ENCODE data around the gene CTBP2.
"Not testable (repeated sequence)": the region's sequence is repeated elsewhere in the genome, so short reads cannot be mapped to it uniquely, and the experiment has no call there.

Gene CTBP2

GRCh38 chr10:124997771-124998623, 162.4 kb downstream of the CTBP2 start:
- no peak for DNase-seq (ENCODE audit: low read depth in 2 of 2)

- DNase-seq (ENCODE audit: low read depth in 2 of 2): no peak
Observed at GRCh38 chr10:124997306-124997705, 163.1 kb downstream of the CTBP2 start.

DNA sequence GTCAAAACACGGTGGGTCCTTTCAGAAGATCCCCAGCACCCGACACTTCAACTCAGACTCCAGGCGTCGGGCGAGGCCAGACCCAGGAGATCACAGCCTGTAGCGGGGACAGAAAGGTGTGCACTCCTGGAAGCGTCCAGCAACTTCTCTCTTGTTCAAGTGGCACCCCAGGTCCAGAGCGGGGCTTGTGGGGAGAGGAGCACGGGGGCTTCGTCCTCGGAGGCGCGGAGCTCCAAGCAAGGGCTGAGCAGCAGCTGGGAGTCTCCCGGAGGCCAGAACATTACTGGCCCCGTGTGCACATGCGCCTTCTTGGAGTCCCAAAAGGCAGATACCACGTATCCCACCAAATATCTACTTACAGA, 163.5 kb downstream of the CTBP2 start:
- no peak for DNase-seq (ENCODE audit: low read depth in 2 of 2)

- DNase-seq (ENCODE audit: low read depth in 2 of 2): no peak
Observed at GRCh38 chr10:124996127-124996853, 164.1 kb downstream of the CTBP2 start.

DNA sequence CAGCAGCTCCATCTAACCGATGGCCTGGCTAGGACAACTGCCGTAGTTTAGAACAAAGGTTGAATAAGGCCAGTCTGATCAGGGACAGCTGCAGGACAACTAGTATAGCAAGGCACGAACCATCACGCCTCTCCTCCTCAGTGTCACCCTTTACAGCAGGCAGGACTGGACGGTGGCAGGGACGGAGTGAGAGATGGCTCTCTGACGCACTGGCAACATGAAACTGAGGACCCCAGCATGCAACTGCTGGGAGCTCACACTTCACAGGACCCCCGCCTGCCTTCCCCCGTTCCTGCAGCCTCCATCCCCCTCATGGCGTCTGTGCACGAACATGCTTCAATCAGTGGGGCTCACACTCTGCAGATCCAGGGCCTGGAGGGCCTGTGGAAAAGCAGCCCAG, 164.8 kb downstream of the CTBP2 start:
- DNase-seq (ENCODE audit: low read depth in 2 of 2): no peak

DNA sequence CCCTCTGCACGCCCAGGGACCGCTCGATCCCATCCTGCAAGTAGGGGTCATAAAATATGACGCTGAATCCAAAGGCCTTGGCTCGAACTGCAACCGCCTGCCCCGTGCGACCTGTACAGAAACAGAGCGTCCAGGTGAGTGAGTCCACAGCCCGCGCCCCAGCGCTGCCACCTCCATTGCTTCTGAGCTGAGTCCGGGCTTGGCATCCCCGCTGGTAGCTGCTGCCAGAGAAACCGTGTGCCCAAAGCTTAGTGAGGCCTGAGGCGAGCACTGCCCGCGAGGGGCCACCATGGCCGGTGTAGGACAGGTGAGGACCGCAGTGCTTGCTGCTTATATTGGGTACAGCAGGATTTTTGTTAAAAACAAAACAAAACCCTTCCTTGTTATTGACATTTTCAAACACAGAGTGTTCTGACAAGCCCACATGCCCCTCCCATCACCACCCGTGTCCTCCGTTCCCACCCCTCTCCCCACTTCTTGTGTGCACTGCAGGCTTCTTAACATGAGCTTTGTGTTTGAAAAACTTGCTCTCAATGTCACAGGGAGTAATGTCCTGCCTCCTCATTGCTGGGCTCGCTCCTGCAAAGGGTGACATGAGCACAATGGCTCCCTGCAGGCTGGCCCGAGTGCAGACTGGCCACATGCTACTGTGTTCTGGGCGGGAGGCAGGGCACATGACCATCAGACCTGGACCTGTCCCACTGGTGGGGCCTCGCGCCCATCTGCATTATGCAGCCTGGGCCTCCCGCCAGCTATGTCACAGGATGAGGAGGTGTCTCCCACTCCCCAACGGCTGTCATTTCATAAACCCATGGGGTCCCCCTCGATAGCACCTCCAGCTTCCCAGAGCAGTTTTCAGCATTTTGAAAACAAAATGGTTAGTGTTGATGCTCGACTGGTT, 165.5 kb downstream of the CTBP2 start:
- no peak for DNase-seq (ENCODE audit: low read depth in 2 of 2)

DNA sequence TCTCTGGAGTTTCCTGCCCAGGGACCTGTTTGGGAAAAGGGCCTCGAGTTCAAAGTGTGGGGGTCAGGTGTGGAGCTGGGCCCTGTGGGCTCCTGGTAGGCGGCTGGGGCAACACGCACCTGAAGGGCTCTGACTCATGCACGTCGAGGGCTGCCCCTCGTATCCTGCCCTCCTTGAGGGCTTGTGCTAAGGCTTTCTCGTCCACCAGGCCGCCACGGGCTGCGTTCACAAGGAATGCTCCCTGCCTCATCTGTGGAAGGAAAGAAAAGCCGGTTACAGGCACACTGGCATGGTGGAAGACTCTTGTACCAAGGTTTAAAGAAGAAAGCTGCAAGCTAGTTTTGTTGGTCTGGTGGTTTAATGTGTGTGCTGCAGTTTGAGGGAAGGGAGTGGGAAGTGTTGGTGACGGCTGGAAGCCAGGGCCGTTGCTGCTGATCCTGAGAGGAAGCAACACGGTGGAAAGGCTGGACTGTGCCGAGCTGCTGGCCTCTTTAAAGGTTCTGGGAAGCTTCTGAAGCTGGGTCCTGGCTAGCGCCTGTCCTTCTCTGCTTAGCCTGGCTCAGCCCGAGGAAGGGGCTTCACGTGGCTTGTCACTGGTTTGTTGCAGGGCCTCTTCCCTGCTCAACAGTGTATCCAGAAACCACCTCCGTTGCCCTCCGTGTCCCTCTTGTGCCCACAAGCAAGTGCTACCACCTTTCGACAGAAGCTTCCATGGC, 166.5 kb downstream of the CTBP2 start:
- no peak for DNase-seq (ENCODE audit: low read depth in 2 of 2)

- no peak for DNase-seq (ENCODE audit: low read depth in 2 of 2)
Observed at GRCh38 chr10:124993345-124993708, 167.0 kb downstream of the CTBP2 start.

DNA sequence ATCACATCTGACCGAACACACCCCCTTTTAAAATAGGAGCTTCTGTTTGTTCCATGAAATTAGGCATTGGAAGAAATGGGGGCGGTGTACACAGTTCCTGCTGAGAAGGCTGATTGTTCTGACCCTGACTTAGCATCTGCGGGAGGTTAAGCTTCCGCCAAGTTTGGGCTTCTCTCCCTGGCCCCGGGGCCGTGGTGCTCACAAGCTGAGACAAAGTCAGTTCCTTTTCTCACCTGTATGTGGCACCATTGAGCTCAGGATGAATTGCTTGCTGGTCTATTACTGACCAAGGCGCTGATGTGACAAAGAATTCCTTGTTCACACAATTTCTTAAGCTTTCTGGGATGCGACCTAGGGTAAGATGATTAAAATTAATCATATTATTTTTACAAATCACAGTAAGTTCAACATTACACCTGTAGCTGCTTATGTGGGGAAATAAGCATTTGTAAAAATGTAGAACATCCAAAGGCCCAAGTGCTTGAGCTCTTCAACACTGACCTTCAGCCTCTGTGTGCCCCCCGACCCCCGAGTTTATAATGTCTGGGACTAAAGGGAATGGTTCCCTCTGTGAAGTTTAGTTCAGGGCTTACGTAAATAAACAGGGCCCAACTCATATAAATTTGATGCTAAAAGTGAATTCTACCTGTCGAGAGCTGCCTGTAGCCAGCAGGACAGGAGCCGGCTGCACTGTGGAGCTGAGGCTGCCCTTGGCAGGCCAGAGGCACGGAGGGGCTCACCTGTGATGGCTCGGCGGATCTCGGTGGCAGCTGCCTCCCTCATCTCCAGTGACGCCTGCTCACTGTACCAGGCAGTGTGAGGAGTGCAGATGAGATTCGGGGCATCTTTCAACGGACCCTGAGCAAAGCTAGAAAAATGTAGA, 167.7 kb downstream of the CTBP2 start:
- no peak for DNase-seq (ENCODE audit: low read depth in 2 of 2)

DNA sequence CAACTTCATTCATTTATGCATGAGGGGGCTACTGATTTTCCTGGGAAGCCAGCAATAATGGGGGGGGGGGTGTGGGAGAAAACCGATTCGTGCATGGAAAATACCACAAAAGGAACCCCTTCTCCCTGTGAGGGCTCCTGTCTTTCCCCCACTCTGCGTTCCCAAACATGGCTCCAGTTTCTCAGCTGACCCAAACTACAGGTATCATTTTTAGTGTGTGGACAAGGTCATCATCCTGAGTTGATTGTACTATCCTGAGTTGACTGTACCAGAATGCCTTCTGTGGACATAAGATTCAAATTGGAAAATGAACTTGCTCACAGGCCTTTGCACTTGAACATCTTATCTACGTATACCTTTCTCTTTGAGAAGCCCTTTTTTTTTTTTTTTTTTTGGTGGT, 168.5 kb downstream of the CTBP2 start:
- no peak for DNase-seq (ENCODE audit: low read depth in 2 of 2)

DNA sequence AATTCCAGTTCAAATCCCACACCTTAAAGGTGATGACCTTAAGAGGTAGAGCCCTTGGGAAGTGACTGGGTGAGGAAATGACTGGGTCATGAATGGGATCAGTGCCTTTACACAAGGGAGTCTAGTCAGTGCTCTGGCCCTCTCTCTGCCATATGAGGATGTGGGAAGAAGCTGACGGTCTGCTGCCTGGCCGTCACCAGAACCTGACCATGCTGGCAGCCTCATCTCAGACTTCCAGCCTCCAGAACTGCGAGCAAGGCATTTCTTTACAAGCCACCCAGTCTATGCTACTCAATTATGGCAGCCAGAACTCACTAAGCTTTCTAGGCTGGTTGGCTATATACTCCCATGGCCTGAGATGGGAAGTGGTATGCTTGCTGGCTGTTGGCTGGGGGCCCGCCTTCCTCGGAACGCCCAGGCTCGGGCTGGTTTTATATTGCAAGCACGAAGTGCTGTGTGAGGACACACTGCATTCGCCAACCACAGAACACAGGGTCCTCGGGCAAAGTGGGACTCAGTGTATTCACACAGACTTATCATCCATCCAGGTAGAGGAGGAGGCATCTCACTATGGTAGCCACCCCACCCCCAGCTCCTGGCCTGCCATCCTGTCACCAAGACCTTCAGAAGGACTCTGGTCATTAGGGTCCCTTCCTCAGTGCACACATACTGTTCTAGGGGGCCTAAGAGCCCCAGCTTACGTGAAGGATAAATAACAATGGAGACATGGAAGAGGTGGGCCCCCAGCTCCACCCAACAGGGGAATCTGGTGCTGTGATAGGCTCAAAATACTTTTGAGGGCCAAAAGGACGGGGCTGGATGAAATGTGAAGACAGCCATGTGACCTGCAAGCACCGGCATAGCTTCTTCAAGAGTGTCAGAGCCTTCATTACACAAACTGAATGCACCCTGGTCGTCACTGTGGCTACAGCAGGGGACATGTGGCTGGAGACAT, 169.4 kb downstream of the CTBP2 start:
- DNase-seq (ENCODE audit: low read depth in 2 of 2): no peak

- no peak for DNase-seq (ENCODE audit: low read depth in 2 of 2)
Observed at GRCh38 chr10:124989526-124989925, 170.8 kb downstream of the CTBP2 start.

DNA sequence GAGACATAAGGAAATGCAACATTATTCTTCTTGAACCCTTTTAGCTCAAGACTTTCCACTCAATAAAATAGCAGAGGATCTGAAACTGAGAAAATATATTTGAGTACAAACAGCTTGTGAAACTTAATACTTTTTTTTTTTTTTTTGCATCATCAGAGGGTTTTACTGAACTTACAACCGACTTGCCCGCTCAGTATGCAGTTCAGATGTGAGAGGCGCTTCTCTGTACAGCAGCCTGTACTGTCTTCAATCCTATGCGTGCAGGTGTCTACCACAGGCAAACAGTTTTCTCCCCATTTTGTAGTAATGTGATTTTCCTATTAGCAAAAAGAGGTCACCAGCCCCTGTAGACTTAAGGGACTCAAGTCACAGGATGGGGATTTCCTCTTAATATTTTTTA, 171.6 kb downstream of the CTBP2 start:
- DNase-seq (ENCODE audit: low read depth in 2 of 2): not testable (repeated sequence)

GRCh38 chr10:124987788-124988187, 172.6 kb downstream of the CTBP2 start:
- DNase-seq (ENCODE audit: low read depth in 2 of 2): no peak

- no peak for DNase-seq (ENCODE audit: low read depth in 2 of 2)
Observed at GRCh38 chr10:124985162-124985561, 175.2 kb downstream of the CTBP2 start.

DNA sequence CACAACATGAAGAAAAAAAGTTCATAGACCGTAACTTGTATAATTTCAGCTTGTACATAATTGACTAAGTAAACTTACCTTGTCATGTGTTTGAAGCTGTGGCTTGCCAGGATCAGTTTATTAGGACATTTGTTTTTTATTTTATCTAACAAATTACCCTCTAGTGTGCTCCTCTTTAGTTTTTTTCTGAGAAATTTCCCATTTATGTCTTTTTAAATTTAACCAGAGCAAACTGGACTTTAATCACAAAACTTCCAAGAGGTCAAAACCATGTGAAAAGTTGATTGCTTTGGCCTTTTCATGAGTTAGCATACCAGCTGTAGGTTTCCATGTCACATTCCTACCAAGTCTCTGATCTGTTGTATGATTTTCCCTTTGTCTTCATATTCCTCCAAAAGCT, 176.0 kb downstream of the CTBP2 start:
- no peak for DNase-seq (ENCODE audit: low read depth in 2 of 2)

DNA sequence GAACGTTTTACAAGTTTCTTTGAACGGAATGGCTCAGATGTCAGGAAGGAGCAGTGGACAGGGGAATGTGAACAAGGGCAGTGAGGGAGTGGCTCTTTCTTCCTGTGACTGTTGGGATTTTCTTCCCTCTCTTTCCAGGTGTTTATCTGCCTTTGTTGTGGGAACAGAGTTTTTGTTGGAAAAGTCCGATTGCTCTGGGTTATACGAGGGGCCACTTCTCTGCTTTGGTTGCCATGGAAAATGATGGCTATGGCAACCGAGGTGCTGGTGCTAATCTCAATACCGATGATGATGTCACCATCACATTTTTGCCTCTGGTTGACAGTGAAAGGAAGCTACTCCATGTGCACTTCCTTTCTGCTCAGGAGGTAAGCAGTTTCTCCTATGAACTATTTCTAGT, 177.0 kb downstream of the CTBP2 start:
- no peak for DNase-seq (ENCODE audit: low read depth in 2 of 2)

- no peak for DNase-seq (ENCODE audit: low read depth in 2 of 2)
Observed at GRCh38 chr10:124978376-124978725, 182.0 kb downstream of the CTBP2 start.

DNA sequence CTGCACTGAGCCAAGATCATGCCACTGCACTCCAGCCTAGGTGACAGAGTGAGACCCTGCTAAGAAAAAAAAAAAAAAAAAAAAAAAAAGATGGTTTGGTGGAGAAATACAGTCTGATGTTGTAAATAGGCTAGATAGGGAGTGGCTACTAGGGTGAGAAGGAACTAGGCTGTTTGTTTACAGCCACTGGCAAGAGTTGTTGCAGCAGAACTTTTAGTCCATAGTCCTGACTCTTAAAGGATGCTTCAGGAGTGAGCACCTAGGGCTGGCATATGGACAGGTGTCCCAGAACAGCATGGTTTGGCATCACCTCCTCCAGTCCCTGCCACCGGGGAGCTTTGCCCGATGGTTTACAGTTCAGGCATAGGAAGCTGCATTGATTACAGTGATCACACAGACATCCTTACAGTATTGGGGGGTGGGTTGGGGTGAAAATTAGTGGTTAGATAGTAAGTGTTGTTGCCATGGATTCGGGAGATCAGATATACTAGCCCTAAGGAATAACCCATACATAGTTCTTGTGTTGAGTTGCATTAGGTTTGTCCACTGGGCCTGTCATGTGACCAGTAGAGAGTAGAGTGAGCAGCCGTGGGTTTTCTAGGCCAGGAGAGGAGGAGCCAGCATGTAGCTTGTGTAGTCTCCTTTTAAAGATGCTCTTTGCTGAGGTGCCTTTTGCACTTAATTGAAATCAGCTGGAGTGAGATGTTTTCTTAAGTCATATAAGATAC, 182.6 kb downstream of the CTBP2 start:
- no peak for DNase-seq (ENCODE audit: low read depth in 2 of 2)
